ENCODE measurements around the gene GRK1.

GRCh38 chr13:113743366-113744195 lies 76.6 kb downstream of the GRK1 start:
- no peak for TF ChIP-seq CTCF (IDR thresholded peaks at IDR 0.05)
- TF ChIP-seq POLR2A (IDR thresholded peaks at IDR 0.05), result no peak
- TF ChIP-seq EP300 (IDR thresholded peaks at IDR 0.05), result no peak
